SK-N-SH (cell line): ENCODE results near the gene MEA1. TPM values are rescaled to one million over a fixed set of nuclear protein-coding genes. Genes with fewer than 3 reads are reported as not detected.

Source experiments
- CTCF ChIA-PET: fragments of 300-600, 350-600 bp; formaldehyde crosslinking; extraction: SDS; loops from one replicate; lab custom pipeline; 2021; lab: Yijun Ruan, JAX
- POLR2A ChIA-PET: fragments of 350-600 bp; sonication (Branson Sonifier 250); formaldehyde crosslinking; extraction: SDS; loops from one replicate; lab custom pipeline; 2020; ENCODE audit warnings: antibody characterized with exemption, inconsistent platforms; lab: Yijun Ruan, JAX
- DNase-seq: peaks from one replicate; pipeline ENCODE4 v3.0.0; 2012
- H2AFZ ChIP-seq: fragments of 200-600 bp; sonication (generic); 2 replicates; pipeline ENCODE4 v1.8.1; 2016; ENCODE audit warnings: antibody characterized with exemption, mild to moderate bottlenecking, low read depth
- H3F3A ChIP-seq: fragments of 200-600 bp; sonication (generic); replicated peaks from 2 replicates; pipeline ENCODE3; 2016; ENCODE audit warnings: antibody characterized with exemption, mild to moderate bottlenecking; ENCODE audit not compliant: insufficient read depth
- H3K27ac ChIP-seq, 2 experiments: fragments of 200-500 bp in 1 of 2; fragments of 200-600 bp in 1 of 2; sonication (Bioruptor generic) in 1 of 2; sonication (generic), shearing (Covaris generic) in 1 of 2; 2 replicates each; pipeline versions ENCODE4 v1.5.1 to v1.6.1; 2014 to 2016; ENCODE audit warnings: low read depth in 2 of 2, inconsistent platforms in 1 of 2, low read length in 1 of 2, mild to moderate bottlenecking in 1 of 2, mixed read lengths in 1 of 2
- H3K27me3 ChIP-seq: fragments of 200-600 bp; sonication (generic), shearing (Covaris generic); 2 replicates; pipeline ENCODE4 v1.6.1; 2016; ENCODE audit warnings: mixed run types; ENCODE audit not compliant: insufficient read depth
- H3K36me3 ChIP-seq, 2 experiments: fragments of 200-500 bp in 1 of 2; fragments of 200-600 bp in 1 of 2; sonication (Bioruptor generic) in 1 of 2; sonication (generic) in 1 of 2; replicated peaks in 1 of 2; 2 replicates each; pipeline versions ENCODE3 to v1.5.1; 2014 to 2016; ENCODE audit warnings: low read length in 1 of 2, mild to moderate bottlenecking in 1 of 2; ENCODE audit not compliant: insufficient read depth in 2 of 2, control insufficient read depth in 1 of 2
- H3K4me1 ChIP-seq, 2 experiments: fragments of 200-500 bp in 1 of 2; fragments of 200-600 bp in 1 of 2; sonication (Bioruptor generic) in 1 of 2; sonication (generic), shearing (Covaris generic) in 1 of 2; 2 replicates each; pipeline versions ENCODE4 v1.5.1 to v1.6.1; 2014 to 2016; ENCODE audit warnings: low read depth in 1 of 2, low read length in 1 of 2, mixed run types in 1 of 2; ENCODE audit not compliant: insufficient read depth in 2 of 2, control insufficient read depth in 1 of 2
- H3K4me2 ChIP-seq: fragments of 200-600 bp; sonication (generic), shearing (Covaris generic); 2 replicates; pipeline ENCODE4 v1.6.1; 2017; ENCODE audit warnings: mixed run types
- H3K4me3 ChIP-seq, 2 experiments: fragments of 200-500 bp in 1 of 2; fragments of 200-600 bp in 1 of 2; sonication (Bioruptor generic) in 1 of 2; sonication (generic), shearing (Covaris generic) in 1 of 2; 2 replicates each; pipeline versions ENCODE4 v1.5.1 to v1.8.1; 2014 to 2016; ENCODE audit warnings: low read depth in 2 of 2, inconsistent platforms in 1 of 2, low read length in 1 of 2, mild to moderate bottlenecking in 1 of 2, mixed read lengths in 1 of 2, moderate library complexity in 1 of 2
- H3K79me2 ChIP-seq: fragments of 200-600 bp; sonication (generic); 2 replicates; pipeline ENCODE4 v1.8.1; 2017; ENCODE audit warnings: mild to moderate bottlenecking; ENCODE audit not compliant: insufficient read depth
- H3K9ac ChIP-seq: fragments of 200-600 bp; sonication (generic); 2 replicates; pipeline ENCODE4 v1.6.1; 2017; ENCODE audit warnings: mixed run types
- H3K9me2 ChIP-seq: fragments of 200-600 bp; sonication (generic); 2 replicates; pipeline ENCODE4 v1.6.1; 2017; ENCODE audit warnings: mixed run types
- H3K9me3 ChIP-seq: fragments of 200-600 bp; sonication (generic); 2 replicates; pipeline ENCODE4 v1.6.1; 2017; ENCODE audit warnings: mixed run types, mild to moderate bottlenecking, moderate library complexity
- H4K20me1 ChIP-seq: fragments of 200-600 bp; sonication (generic); 2 replicates; pipeline ENCODE4 v1.6.1; 2017; ENCODE audit warnings: mild to moderate bottlenecking, mixed run types; ENCODE audit not compliant: insufficient read depth
- ELF1 ChIP-seq: IDR thresholded peaks from 2 replicates; pipeline ENCODE4 v1.4.0; 2012
- EP300 ChIP-seq, 2 experiments: IDR thresholded peaks; 2 replicates each; pipeline versions ENCODE4 v1.4.0 to v1.6.1; 2012; ENCODE audit warnings: borderline replicate concordance in 1 of 2, low read depth in 1 of 2, low read length in 1 of 2
- FOXJ3 ChIP-seq: sonication (generic); formaldehyde crosslinking; IDR thresholded peaks from 2 replicates; pipeline ENCODE4 v1.5.1; 2020; ENCODE audit warnings: mild to moderate bottlenecking, missing genetic modification reagents
- FOXM1 ChIP-seq: IDR thresholded peaks from 2 replicates; pipeline ENCODE4 v1.4.0; 2012; ENCODE audit warnings: low read depth, mild to moderate bottlenecking
- GABPA ChIP-seq: IDR thresholded peaks from 2 replicates; pipeline ENCODE4 v1.4.0; 2012; ENCODE audit warnings: low read depth, mild to moderate bottlenecking
- MXI1 ChIP-seq: IDR thresholded peaks from 2 replicates; pipeline ENCODE4 v1.6.1; 2012; ENCODE audit warnings: mild to moderate bottlenecking, low read depth, low read length, improper control_type of control experiment
- SIN3A ChIP-seq: IDR thresholded peaks from 2 replicates; pipeline ENCODE4 v1.6.1; 2012; ENCODE audit warnings: low read depth, mild to moderate bottlenecking, low read length, moderate library complexity, borderline replicate concordance
- YY1 ChIP-seq: IDR thresholded peaks from 2 replicates; pipeline ENCODE4 v1.4.0; 2012; ENCODE audit warnings: low read depth, mild to moderate bottlenecking
- WGBS: methylation state at CpG from one replicate; pipeline ENCODE4 v1.1.6; 2017; ENCODE audit warnings: low lambda C conversion rate; 5-methylcytosine and 5-hydroxymethylcytosine counted together
- polyA plus RNA-seq, 3 experiments: library from polyadenylated mRNA; depleted of rRNA; stranded (reverse); fragments of >200 nt; gene quantifications; 2 replicates each; pipeline ENCODE4 v1.2.3, GENCODE V29; 2012
- TF ChIP-seq, protein P1 (sequence below): IDR thresholded peaks from 2 replicates; pipeline ENCODE4 v1.4.0; 2012; ENCODE audit warnings: low read depth
- TF ChIP-seq, protein P2 (sequence below): fragments of 150-350 bp; IDR thresholded peaks from 2 replicates; pipeline ENCODE4 v1.6.1; 2016; ENCODE audit warnings: mild to moderate bottlenecking, low read depth, low read length
- TF ChIP-seq, protein P3 (sequence below): fragments of 150-350 bp; IDR thresholded peaks from 2 replicates; pipeline ENCODE4 v1.6.1; 2017; ENCODE audit warnings: antibody characterized with exemption, low read length, low read depth, borderline replicate concordance
- TF ChIP-seq, protein P4 (sequence below): IDR thresholded peaks from 2 replicates; pipeline ENCODE4 v1.4.0; 2012; ENCODE audit warnings: low read depth, borderline replicate concordance

Gene MEA1
- polyA plus RNA-seq, 1 of the 3 experiments (the other 2 are of a cell fraction), result 171 TPM

DNA sequence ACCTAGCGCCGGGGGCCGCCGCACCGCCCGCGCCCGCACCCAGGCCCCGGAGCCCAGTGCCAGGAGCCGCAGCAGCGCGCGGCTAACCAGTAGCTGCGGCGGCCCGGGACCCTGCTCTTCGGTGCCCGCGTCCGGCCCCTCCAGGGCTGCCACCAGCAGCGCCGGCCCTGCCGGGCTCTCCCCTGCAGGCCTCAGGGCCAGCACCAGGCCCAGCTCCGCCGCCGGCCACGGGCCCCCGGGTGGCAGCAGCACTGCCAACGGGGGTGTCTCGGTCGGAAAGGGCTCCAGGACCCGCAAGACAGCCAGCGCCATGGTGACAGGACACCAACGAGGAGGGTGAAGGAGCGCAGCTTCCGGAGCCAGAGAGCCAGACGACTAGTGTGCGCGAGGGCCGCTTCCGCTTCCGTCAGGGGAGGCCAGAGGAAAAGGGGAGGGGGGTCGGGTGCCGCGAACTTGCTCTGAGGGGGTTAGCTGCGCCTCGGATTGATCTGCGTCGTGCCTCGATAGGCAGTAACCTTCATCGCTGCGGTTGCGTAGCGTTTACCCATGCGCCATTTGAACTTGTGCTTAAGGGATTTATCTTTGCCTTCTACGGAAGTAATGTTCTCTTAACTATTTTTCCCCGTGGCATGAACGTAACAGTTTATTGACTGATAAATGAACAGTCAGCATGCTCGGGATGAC, 34.8 kb downstream of the MEA1 start, which contains the start of gene PEX6 (continued):
- TF ChIP-seq, protein P1, sequence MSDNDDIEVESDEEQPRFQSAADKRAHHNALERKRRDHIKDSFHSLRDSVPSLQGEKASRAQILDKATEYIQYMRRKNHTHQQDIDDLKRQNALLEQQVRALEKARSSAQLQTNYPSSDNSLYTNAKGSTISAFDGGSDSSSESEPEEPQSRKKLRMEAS, result peak; percentile 88
- peak; percentile 44; the same call in 1 of the 2 replicates for TF ChIP-seq SIN3A
- peak; percentile 83 for TF ChIP-seq MXI1
- TF ChIP-seq, protein P2, sequence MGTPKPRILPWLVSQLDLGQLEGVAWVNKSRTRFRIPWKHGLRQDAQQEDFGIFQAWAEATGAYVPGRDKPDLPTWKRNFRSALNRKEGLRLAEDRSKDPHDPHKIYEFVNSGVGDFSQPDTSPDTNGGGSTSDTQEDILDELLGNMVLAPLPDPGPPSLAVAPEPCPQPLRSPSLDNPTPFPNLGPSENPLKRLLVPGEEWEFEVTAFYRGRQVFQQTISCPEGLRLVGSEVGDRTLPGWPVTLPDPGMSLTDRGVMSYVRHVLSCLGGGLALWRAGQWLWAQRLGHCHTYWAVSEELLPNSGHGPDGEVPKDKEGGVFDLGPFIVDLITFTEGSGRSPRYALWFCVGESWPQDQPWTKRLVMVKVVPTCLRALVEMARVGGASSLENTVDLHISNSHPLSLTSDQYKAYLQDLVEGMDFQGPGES, result no peak
- TF ChIP-seq, protein P3, sequence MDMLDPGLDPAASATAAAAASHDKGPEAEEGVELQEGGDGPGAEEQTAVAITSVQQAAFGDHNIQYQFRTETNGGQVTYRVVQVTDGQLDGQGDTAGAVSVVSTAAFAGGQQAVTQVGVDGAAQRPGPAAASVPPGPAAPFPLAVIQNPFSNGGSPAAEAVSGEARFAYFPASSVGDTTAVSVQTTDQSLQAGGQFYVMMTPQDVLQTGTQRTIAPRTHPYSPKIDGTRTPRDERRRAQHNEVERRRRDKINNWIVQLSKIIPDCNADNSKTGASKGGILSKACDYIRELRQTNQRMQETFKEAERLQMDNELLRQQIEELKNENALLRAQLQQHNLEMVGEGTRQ, result no peak
- TF ChIP-seq EP300 (IDR thresholded peaks at IDR 0.05; ENCODE audit: borderline replicate concordance in 1 of 2, low read depth in 1 of 2, low read length in 1 of 2), result 0 out of 4 replicates have a peak, but pooled peaks of 1 of the 2 experiments have one; percentile 7
- TF ChIP-seq ELF1, result peak; percentile 82
- peak; percentile 92 for TF ChIP-seq GABPA
- TF ChIP-seq FOXJ3 (CRISPR knock-in tag), result no peak
- TF ChIP-seq, all 33 proteins: peak for 13

DNA sequence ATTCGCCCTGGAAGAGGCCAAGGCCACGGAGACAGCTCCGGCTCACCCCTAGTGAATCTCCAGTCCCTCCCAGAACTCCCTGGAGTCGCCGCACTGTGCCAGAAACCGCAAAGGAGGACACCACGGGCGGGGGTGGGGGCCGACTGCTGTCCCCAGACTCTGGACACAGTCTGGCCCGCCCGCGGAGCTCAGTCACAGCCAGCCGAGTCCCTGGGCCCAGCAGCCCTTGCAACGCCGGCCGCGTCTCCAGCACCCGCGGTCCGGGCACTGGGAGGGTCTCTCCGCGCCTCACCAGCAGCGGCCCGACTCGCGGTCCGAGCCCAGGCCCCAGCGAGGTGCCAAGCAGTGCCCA, 35.3 kb downstream of the MEA1 start:
- TF ChIP-seq, protein P3, result no peak
- TF ChIP-seq YY1 (no peak), FOXM1 (no peak)
- TF ChIP-seq, protein P1, result no peak
- TF ChIP-seq, protein P4, sequence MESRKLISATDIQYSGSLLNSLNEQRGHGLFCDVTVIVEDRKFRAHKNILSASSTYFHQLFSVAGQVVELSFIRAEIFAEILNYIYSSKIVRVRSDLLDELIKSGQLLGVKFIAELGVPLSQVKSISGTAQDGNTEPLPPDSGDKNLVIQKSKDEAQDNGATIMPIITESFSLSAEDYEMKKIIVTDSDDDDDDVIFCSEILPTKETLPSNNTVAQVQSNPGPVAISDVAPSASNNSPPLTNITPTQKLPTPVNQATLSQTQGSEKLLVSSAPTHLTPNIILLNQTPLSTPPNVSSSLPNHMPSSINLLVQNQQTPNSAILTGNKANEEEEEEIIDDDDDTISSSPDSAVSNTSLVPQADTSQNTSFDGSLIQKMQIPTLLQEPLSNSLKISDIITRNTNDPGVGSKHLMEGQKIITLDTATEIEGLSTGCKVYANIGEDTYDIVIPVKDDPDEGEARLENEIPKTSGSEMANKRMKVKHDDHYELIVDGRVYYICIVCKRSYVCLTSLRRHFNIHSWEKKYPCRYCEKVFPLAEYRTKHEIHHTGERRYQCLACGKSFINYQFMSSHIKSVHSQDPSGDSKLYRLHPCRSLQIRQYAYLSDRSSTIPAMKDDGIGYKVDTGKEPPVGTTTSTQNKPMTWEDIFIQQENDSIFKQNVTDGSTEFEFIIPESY, result no peak
- peaks cover 0 to 5% of the 10 kb centered on the region in 2 experiments for H3K36me3 ChIP-seq
- H3K4me2 ChIP-seq, result peak overlapping the region; percentile 98
- peak overlapping the region; percentile 66 to 81 for H3K4me3 ChIP-seq
- H3F3A ChIP-seq, result peaks cover 12% of the 10 kb centered on the region
- peak; percentile 72 for DNase-seq
- no peaks in the 10 kb centered on the region for H3K9me3 ChIP-seq
- H3K79me2 ChIP-seq, result peaks cover 39% of the 10 kb centered on the region
- peak overlapping the region; percentile 86; the same call in 1 of the 2 replicates for H2AFZ ChIP-seq
- peak overlapping the region; percentile 80 to 86 for H3K27ac ChIP-seq
- POLR2A ChIA-PET, result interaction anchor here (0.8 to 2.6 kb wide), 12 partner anchors 8 to 232 kb away, joined by 3 to 16 read pairs (median 5); partner anchors contain the start of genes CNPY3, KLHDC3, MEA1 and MRPL2
- 4% methylated on average over 5 of the region's 28 CpGs for WGBS
- H3K9me2 ChIP-seq, result no peaks in the 10 kb centered on the region
- no peaks in the 10 kb centered on the region for H3K27me3 ChIP-seq
- peak overlapping the region; percentile 82 for H3K9ac ChIP-seq
- CTCF ChIA-PET, result interaction anchor here (0.6 to 1.8 kb wide), 8 partner anchors 11 to 268 kb away, joined by 3 to 6 read pairs (median 4); partner anchors contain the start of gene CNPY3
- no peaks in the 10 kb centered on the region for H4K20me1 ChIP-seq
- H3K4me1 ChIP-seq, result peaks cover 0 to 10% of the 10 kb centered on the region in 2 experiments; a peak in 2 of 4 replicates
